Measurements from ENCODE around the gene IL1RAPL1.

The IL1RAPL1 gene

DNA sequence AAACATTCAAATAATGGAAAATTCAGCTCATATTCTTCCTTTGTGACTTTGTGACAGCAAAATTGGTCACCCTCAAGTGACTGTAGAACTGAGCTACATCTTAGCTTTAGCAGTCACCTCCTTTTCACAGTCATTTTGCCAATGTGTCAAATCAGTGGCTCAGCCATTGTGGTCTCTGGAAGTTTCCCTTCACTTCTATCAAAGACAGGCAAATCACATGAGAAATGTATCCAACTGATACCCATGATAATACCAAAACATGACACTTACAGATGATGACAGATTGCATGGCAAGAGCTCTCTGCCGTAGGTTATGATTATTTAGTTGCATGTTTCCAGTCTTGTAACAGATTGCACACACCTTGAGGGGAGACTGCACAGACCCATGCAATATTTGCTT lies 1078.3 kb downstream of the IL1RAPL1 start:
- DNase-seq, result no peak

DNA sequence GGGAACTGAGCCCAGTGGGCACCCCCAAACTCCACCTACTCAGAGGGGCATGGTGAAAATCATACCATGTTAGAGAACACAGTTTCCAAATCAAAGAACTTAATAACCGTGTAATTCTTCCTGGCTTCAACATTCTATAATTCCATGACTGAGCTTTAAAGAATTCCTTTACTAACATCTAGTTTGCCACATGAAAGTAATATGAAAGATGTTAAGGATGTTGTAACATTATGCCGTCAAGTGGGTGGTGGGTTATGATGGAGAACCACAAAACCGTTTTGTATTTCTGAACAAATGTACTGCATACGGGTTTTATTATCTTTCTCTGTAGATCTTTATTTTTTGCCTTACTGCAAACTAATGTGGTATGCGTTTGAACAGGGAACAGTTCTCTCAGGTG lies 1079.1 kb downstream of the IL1RAPL1 start:
- DNase-seq, result no peak

DNA sequence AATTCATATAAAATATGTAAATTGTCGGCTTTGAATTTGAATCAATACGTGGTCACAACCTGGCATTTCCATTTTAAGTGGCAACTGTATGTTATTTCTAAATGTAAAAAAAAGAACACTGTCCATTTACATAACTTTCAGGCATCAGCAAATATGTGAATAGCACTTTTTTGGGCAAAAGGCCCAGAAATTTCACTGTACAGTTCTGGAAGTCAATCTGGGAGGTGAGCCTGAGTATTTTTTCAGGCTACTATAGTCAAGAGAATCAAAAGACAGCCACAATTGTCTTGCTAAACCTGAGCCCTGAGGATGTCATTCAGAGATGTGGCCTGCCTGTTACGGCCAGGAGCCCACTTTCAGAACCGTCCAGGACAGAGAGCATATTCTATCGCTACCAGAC lies 1084.2 kb downstream of the IL1RAPL1 start:
- no peak for DNase-seq

DNA sequence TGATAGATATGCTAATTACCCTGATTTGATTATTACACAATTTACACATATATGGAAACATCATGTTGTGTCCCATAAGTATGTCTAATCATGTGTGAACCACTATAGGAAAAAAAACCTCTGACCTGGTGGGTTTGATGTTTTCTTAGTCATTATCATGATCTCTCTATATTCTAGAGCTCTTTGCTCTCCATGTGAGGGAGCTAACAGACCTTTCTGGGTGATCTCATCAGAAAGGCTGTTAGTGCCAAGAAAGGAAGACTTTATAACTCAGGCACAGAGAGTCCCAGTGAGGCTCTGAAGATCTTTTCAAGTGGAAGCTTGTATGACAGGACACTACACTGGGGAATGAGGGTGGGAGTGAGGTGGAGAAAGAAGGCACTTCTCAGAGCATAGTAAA lies 1100.4 kb downstream of the IL1RAPL1 start:
- no peak for DNase-seq

DNA sequence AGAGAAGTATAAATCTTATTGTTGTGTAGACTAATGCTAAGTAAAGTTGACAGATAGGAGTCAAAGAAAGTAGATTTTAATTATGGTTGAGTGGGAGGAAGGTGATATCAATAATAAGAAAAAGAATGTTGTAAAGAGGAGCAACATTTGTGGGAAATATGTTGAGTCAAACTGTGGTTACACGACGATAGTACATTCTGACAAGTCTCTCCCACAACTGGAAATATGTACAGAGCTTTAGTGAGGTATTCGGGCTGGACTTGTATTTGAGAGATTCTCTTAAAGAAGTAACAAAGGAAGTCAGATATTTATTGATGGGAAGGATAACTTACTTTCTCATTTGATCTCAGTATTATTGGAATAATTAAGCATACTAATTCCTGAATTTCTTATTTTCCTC lies 1102.8 kb downstream of the IL1RAPL1 start:
- DNase-seq, result no peak

GRCh38 chrX:29691044-29691443 lies 1103.8 kb downstream of the IL1RAPL1 start:
- DNase-seq, result no peak

GRCh38 chrX:29693912-29694311 lies 1106.7 kb downstream of the IL1RAPL1 start:
- no peak for DNase-seq

- DNase-seq, result no peak
Observed at GRCh38 chrX:29699239-29699638, 1112.0 kb downstream of the IL1RAPL1 start.

DNA sequence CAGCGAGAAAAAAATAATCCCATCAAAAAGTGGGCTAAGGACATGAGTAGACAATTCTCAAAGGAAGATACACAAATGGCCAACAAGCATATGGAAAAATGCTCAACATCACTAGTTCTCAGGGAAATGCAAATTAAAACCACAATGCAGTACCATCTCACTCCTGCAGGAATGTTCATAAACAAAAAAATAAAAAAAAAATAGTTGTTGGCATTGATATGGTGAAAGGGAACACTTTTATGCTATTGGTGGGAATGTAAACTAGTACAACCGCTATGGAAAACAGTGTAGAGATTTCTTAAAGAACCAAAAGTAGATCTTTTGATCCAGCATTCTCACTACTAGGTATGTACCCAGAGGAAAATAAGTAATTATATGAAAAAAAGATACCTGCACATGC lies 1119.8 kb downstream of the IL1RAPL1 start:
- no peak for DNase-seq

- no peak for DNase-seq
Observed at GRCh38 chrX:29721152-29721551, 1133.9 kb downstream of the IL1RAPL1 start.

DNA sequence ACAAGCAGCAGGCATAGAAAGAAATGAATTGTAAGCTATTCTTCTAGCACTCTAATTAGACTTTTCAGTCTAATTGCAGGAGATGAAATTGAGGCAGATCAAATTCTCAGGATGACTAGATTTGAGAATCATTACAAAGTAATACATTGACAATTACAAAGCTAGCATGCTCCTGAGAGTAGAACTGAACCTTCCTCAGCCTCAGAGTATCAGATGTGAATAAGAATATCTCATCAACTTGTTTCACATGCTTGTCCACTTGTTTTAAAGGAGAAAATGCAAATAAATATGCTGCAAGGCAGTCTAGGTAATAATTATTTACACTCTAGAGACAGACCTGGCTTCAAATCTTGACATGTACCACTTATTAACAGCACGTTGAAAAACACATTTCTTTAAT lies 1137.1 kb downstream of the IL1RAPL1 start:
- no peak for DNase-seq

DNA sequence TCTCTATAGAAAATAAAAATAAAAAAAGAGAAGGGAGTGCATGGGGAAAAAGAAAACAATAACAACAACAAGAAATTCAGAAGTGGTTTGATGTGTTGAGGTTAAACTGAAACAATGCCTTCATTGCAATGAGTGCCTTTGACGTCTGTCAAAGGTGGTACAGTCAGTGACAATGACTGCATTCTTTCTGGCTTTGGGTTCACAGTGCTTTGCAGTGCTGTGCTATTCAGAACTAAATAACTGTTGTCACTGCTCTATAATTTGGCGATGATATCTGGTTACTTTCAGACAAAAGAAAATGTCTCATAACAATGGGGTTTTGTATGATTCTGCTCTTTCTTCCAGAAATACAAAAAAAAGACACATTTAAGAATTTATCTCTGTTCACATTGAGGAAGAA lies 1139.6 kb downstream of the IL1RAPL1 start:
- DNase-seq, result no peak

DNA sequence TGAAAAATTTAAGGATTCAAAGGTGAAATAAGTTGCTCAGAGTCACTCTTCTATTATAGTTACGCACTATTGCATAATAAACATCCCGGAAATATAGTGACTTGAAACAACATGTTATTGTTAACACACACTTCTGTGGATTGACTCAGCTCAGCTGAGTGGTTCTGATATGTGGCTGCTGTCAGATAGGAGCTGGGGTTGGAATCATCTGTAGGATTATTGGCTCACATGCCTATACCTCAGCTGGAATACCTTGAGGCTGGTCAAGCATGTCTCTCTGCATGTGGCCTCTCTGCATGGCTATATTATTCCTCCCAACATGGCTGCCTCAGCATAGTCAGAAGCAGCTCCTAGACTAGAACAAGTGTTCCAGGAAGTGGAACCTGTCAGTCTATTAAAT lies 1141.4 kb downstream of the IL1RAPL1 start:
- DNase-seq, result no peak

DNA sequence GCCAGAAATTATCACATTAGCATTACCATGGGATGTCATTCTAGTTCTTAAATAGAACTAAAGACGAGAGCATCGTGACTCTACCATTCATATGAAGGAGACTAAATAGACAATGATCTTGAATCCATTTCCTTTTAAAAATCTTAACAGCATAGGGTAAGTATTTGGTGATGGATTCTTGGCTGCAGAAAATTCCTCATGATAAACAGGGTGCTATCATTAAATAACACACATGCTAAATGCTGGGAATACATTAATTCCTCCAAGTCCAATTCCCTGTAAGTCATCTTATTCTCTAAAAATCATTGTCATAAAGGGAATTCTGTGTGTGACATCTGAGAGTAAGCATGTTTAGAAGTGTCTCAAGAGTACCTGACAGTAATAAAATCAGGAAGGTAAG lies 1157.7 kb downstream of the IL1RAPL1 start:
- DNase-seq, result no peak

DNA sequence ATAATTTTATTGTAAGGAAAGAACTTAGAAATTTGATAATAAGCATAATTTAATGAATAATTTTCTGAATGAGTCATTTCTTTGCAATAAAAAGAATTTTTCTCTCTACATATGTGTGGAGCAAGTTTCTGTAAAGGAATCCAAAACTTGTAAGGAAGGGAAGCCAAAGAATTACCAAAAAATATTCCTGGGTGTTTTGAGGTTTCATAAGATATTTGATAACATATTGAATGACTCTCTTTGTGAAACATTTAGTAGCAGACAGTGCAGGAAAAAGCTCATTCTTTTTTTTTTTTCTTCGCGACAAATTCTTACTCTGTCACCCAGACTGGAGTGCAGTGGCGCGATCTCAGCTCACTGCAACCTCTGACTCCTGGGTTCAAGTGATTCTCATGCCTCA lies 1159.1 kb downstream of the IL1RAPL1 start:
- no peak for DNase-seq

GRCh38 chrX:29762006-29762405 lies 1174.8 kb downstream of the IL1RAPL1 start:
- DNase-seq, result no peak

DNA sequence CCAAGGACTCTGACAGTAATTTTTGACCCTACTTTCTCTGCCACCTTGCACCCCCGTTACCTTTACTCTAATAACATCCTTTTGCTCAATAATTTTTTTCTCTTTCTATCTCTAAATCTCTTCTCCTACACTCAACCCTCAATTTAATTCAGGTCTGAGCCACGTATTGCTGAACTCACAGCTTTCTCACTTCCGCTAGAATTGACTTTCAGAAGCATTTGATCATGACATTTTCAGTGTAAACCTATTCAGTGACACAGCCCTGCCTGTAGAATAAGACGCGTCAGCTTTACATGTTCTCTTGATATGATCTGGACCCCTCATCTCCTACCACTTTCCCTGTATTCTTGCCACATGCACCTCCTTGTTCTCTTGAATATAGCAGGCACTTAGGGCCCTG lies 1188.6 kb downstream of the IL1RAPL1 start:
- no peak for DNase-seq

GRCh38 chrX:29787656-29788055 lies 1200.4 kb downstream of the IL1RAPL1 start:
- no peak for DNase-seq

GRCh38 chrX:29788991-29789699 lies 1201.9 kb downstream of the IL1RAPL1 start:
- DNase-seq, result no peak

GRCh38 chrX:29792335-29792734 lies 1205.1 kb downstream of the IL1RAPL1 start:
- no peak for DNase-seq

- no peak for DNase-seq
Observed at GRCh38 chrX:29797156-29797555, 1209.9 kb downstream of the IL1RAPL1 start.

DNA sequence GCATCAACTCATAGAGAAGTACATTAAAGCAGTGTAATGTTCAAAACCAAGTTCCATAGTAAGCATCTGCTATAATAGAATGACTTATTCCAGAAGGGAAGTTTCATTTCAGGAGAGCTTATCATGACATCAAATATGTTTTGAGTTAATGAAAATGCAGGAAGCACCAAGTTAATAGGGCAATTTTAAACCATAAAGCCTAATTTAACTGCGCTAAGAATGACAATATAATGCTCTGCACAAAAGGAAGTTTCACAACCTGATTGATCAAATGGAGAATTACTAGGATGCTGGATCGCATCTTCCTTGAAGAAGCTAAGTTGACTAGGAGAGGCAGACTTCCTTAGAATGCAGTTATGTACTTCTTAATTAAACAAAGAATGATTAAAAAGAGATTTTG lies 1211.2 kb downstream of the IL1RAPL1 start:
- DNase-seq, result no peak

GRCh38 chrX:29813174-29813573 lies 1225.9 kb downstream of the IL1RAPL1 start:
- DNase-seq, result no peak

DNA sequence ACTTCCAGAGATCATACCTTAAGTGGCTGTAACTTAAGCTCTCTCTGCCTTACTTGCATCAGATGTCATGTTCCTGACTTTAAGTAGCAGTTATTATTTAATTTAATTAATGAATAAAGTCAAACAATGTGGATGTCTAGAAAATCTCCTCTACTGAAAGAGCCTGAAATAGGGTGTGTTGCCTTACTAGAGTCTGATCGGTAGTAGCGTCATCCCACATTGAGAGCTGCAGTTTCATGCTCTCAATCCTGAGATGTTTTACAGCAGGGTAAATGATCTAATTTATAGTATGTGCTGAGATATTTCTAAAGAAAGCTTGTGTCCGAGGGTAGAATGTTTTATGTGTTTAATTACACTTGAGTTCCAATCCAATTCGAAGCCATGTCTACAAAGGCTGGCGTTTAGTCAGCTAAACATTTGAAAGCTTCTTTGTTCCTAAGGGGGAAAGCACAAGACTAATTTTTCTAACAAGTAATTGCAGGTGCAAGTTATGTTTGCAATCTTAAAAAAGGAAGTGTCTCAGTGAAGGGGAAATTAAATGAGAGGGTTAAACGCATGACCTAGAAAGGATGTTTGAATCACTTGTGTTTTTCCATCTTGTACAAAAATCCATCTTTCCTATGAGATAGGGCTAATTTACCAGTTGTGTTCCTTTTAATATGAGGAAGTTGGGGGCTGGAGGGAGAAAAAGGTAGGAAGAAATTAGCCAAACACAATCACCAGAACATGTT lies 1237.1 kb downstream of the IL1RAPL1 start:
- DNase-seq, result no peak

- no peak for DNase-seq
Observed at GRCh38 chrX:29826742-29827141, 1239.5 kb downstream of the IL1RAPL1 start.
